GM12875 (cell line): ENCODE results near the gene LRP8.

Experiments
- H3K4me3 ChIP-seq: one replicate; pipeline ENCODE4 v1.5.1; 2011; ENCODE audit warnings: low read depth, low read length, control low read depth
- CTCF ChIP-seq: IDR thresholded peaks from 2 replicates; pipeline ENCODE4 v1.5.1; 2011; ENCODE audit warnings: low read depth, mild to moderate bottlenecking, control low read depth, inconsistent platforms, low read length, moderate library complexity, borderline replicate concordance; ENCODE audit not compliant: insufficient read depth

Gene LRP8

DNA sequence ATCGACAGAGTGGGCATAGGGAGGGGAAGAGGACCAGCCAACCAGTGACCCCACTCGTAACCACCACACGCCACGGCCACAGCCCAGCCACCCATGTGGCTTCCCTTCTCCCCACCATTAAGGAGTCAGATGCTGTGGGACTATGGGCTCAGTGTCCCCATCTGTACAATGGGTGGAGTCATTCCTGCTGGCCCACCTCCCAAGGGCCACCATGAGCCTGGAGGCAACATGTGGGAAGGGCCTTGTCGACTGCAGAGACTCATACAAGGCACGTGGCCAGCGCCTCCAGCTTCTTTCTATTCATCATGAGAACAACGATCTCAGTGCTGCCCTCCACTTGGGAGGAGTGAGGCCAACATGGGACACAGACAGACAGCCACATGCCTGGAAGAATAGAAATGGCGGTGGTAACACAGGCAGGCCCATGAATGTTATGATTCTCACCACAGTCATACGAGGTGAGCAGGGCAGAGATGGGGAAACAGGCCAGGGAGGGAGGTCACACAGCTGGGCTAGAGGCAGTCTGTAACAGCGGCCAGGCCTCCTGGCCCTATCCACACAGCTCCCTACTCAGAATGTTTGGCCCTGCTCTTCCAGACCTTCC lies 16.1 kb downstream of the LRP8 start:
- TF ChIP-seq CTCF, result no peak

DNA sequence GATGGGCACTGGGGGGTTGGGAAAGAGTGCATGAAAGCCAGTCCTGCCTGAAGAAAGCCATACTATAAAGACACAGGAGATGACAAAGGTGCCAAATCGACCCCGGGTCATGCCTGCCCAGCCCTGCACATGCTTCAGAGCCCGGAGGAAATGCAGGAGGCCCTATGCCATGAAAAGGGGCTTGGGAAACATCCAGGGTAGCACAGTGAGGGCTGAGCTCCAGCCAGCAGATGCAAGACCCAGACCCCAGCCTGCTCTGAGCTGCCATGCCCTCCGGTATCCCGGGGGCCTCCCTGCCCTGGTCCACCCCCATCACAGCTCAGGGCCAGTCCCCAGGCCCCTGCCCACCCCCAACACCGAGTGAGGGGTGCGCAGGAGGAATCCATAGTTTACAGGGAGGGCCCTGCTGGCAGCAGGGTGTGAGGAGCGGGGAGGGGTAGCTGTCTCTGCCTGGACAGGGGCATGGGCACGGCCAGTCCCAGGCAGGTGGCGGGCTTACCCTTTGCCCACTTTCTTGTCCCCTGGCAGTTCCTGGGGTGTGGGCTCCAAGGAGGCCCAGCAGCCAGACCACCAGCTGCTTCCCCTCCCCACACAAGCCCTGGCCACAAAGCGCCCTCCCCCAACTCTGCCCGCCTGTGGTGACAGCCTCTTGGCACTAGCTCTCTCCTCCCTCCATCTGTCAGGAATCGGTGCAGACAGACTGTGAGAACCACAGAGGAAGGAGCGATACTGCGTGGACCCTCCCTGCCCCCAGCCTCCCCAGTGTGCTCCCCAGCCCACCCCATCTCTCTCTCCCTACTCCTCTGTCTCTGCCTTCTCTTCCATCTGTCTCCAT lies 16.8 kb downstream of the LRP8 start:
- no peak overlapping the region for H3K4me3 ChIP-seq

More for the DNA sequence above, 16.1 kb downstream of the LRP8 start:
- H3K4me3 ChIP-seq, result no peak overlapping the region

GRCh38 chr1:53309802-53310201 lies 18.1 kb downstream of the LRP8 start:
- H3K4me3 ChIP-seq, result no peak overlapping the region

More for the DNA sequence above, 16.8 kb downstream of the LRP8 start:
- TF ChIP-seq CTCF, result no peak

DNA sequence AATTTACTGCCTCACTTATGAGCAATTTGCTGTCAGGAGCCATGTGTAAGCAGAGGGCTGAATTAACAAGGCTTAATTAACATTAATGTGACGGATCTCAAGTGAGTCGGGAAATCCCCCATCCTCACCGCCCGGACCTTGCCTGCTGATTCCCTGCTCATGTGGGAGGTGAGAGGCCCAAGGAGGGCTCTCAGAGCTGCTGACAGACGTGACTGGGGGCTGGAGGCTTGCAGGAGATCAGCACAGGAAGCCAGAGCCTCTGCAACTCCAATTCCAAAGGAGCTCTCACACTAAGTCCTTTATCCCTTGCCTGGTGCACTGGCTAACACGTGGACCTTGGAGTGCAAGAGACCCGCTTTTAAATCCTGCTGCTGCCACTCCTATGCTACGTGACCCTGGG lies 19.4 kb downstream of the LRP8 start:
- no peak overlapping the region for H3K4me3 ChIP-seq
- no peak for TF ChIP-seq CTCF

More at GRCh38 chr1:53309802-53310201, 18.1 kb downstream of the LRP8 start:
- TF ChIP-seq CTCF, result no peak

- no peak for TF ChIP-seq CTCF
- H3K4me3 ChIP-seq, result no peak overlapping the region
Measured at GRCh38 chr1:53307037-53307436, 20.8 kb downstream of the LRP8 start.

- no peak for TF ChIP-seq CTCF
- H3K4me3 ChIP-seq, result no peak overlapping the region
Measured at GRCh38 chr1:53306168-53306567, 21.7 kb downstream of the LRP8 start.

GRCh38 chr1:53305650-53306049 lies 22.2 kb downstream of the LRP8 start:
- TF ChIP-seq CTCF, result no peak
- no peak overlapping the region for H3K4me3 ChIP-seq
